SW 1271 (cell line): Measurements from ENCODE around the gene YPEL4.

Source experiments
- DNase-seq, 2 experiments: peaks; one replicate each; lab custom pipeline; 2025; lab: John Stamatoyannopoulos, UW

Gene YPEL4

DNA sequence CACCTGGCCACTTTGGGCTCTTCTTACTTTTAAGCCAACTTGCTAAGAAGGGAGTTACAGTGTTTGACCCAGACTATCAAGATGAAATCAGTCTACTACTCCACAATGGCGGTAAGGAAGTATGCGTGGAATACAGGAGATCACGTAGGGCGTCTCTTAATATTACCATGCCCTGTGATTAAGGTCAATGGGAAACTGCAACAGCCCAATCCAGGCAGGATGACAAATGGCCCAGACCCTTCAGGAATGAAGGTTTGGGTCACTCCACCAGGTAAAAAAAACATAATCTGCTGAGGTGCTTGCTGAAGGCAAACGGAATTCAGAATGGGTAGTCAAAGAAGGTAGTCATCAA is 1.0 kb upstream of the YPEL4 start:
- DNase-seq = no peak

DNA sequence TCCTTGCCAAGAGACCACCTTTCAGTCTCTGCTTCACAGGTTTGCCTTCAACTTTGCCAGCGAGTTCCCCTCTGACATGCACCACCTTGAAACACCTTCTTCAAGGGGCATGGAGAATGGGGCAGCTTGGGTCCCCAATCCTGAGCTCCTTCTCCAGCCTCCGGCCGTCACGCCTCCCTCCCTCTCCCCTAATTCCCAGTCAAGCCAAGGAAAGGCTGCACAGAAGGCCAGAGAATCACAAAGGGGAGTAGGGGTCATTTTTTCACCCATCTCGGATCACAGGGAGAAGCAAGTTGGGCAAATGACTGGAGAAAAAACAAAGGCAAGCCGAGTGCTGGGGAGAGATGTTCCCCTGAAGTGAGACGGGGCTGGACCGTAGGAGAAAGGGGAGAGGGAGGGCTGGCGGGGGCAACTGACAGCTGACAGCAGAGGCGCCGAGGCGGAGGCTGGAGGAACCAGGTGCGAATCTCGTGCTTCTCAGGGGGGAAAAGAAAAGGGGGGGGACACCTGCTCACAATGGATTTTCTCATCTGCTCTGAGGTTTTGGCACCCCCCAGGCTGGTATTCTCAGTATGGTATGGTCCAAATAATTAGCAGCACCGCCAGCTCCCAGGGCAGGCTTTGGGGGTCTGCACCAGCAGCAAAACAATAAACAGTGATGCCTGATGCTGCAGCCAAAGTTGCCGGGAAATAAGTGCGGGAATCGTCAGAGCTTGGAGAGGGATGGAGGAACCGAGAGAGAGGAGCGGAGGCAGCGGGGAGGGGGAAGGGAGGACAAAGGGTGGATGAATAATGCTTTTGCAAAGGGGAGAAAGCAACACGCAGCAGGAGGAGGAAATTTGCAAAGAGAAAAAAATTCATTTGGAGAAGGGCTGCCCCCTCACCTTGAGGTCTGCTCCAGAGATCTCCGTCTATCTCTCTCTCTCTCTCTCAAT is 644 bp downstream of the YPEL4 start:
- DNase-seq = peak in 1 of 2 experiments; percentile 42

DNA sequence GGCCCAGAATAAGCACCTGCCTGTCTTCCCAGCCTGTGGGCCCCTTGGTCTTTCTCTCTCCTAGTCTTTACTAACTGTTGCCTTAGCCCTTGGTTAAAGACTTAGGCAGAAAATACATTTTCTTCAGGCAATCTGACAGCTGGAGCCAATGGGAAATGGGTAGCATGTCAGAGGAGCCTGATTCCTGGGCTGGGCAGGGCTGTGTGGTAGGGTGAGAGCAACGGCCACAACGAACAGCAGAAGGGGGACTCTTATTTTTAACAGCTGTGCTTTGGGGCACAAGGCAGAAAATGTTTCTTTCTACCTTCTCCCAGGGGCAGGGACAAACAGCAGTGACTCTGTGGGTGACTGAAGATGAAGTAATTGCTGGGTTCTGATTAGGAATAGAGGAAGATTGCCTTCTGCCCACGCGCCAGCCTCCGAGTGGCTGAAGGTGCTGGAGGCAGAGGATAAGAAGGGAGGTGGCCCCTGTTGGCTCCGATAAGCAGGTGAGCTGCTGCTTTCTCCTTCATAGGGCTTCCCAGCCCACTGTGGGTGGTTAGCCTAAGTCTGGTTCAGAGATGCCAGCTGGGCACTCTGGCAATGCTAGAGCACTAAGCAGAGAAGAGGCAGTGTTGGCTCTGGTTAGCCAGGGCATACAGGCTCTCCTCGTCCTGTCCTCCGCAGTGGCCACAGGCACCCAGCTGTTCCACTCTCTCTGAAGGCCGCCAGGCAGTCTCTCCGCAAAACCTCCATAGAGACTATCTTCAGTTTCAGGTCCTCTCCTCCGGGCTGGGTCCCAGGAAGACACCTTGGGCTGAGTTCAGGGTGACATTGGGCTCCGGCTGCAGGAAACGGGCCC is 1.5 kb downstream of the YPEL4 start:
- DNase-seq = peak in 1 of 2 experiments; percentile 12

DNA sequence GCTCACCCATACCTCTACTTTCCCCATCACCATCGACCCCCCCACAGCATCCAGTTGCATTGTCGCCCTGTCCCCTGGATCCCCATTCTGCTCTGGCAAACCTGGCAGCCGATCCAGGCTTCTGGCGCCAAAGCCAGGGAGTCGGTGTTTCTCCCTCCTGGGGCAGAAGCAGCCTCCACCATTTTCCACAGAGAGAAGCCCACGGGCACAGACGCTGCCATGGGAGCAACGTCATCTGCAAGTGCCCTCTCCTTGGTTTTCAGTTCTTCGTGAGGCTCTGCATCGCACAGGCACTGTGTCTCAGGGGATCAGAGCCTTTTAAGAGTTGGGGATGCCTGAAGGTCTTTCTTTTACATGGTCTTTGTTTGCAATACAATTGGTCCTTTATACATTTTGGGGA is 2.3 kb downstream of the YPEL4 start:
- no peak for DNase-seq

DNA sequence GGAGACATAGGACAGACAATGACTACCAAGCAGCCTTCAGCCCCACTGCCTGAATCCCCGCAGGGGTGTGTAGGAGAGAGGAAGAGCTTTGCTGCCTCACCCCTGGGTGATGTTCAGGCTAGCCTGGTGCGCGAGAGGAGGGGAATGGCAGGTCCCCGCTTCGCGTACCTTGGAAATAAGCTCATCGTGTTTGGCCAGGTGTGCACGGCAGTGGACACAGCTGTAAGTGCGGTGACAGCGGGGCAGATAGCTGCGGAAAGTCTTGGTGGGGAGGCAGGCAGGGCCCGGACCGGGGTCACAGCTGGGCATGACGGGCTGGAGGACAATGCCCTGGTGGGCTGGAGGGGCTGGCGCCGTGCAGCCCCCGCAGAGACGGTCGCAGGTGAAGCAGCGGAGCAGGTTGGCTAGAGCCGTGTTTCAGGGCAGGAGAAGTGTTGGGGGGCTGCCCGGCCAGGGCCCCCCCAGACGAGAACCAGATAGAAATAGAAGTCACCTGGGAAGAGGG is 2.9 kb downstream of the YPEL4 start:
- DNase-seq = peak in 1 of 2 experiments; percentile 36

DNA sequence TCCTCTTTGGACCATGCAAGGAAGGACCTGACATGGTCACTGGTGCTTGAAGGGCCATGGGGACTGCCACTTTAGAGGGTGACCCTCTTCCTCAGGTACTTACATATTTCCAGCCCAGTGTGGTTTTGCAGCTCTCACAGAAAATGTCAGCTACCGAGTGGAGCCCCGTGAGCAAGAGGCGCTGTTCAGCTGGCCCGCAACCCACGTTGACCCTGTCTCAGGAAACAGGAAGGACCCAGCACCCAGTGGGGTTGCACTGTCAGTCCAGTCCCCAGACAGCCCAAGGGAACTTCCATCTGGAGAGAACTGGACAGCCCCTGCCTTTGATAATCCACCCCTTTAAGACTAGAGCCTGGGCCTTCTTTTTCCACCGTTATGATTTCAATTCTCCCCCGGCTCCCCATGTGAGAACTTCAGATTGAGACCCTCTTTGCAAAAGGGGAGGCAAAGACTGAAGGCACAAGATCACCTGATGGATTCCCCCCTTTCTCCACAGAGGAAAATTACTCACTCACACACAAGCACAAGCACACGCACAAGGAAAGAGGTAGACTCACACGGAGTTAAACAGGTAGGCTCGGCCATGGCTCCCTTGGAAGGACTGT is 3.4 kb downstream of the YPEL4 start:
- DNase-seq = no peak

- DNase-seq = no peak
Measured at GRCh38 chr11:57645689-57646085, 4.0 kb downstream of the YPEL4 start.

DNA sequence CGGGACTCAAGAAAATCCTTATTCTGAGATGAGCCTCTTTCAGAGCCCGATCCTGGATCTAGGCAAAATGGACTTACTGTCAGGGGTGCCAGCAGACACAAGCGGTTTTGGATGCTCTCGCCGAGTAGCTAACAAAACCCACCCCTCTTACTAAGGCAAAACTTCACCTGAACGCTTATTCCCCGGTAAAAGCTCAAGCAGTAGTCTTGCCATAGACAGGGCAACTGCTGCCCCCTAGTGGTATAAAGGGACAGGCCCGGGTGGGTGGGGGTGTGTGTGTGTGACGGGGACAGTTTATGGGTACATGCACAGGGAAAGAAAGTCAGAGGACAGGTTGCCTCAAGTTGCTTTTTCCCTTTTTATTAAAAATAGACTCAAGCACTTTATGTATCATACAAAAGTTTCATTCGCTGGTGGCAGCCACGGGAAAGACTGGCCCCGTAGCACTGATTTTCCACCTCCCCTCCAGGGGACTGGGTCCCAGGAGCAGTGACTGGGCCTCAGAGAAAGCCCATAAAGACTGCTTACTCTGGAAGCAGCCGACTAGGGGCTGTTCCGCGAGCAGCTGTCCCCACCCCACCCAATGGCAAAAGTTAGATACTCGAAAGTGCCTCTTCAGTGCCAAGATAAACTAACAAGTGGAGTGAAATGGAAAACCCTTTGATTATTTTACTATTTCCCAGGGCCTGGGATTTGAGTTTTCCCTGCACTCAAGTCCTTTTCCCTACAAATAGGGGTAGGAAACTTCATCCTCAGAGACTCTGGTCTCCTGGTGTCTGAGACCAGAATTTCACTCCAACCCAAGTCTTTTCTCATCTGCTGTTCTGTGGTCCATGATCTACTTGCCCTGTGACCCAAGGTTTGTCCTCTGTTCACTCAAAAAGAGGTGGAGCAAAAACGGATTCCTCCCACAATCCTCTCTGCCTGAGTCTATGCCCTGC is 4.7 kb downstream of the YPEL4 start:
- peak; percentile 56 to 65 for DNase-seq

GRCh38 chr11:57643802-57644201 is 5.9 kb downstream of the YPEL4 start:
- peak in 1 of 2 experiments; percentile 20 for DNase-seq

GRCh38 chr11:57641011-57641807 is 8.5 kb downstream of the YPEL4 start:
- DNase-seq = peak in 1 of 2 experiments; percentile 64

DNA sequence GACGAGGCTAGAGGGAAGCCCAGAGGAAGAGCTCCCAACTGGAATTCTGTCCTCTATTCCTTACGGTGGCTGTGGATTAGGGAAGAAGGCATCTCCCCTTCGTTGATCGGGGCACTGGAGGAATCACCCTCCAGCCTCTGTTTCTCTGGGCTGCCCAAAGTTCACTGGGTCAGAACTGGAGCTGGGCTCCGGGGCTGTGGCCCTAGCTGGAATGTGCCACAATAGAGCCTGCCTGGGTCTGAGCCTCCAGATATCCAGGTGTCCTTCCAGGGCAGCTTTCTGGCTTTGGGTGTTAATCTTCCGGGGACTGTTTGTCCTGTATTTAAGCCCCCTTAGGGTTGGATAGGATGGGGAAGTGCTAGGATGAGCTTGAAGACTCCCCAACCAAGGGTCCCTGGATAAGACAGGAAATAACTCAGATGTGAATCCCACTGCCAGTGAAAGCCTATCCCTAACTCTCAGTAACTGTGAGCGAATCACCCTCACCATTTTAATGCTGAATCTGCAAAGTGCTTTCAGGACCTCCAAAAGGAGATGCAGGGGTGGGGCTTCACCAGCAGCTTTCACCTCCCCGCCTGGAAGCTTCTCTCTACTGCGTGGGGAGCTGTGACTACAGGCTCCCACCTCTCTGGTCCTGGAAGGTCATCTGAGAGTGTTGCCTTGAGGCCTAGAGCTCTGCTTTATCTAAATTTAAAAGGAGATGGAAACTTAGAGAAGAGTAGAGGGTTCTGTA is 9.5 kb downstream of the YPEL4 start:
- DNase-seq = no peak

- DNase-seq = peak in 1 of 2 experiments; percentile 29
Measured at GRCh38 chr11:57639321-57640067, 10.2 kb downstream of the YPEL4 start.

- DNase-seq = no peak
Measured at GRCh38 chr11:57638811-57639320, 10.8 kb downstream of the YPEL4 start.

DNA sequence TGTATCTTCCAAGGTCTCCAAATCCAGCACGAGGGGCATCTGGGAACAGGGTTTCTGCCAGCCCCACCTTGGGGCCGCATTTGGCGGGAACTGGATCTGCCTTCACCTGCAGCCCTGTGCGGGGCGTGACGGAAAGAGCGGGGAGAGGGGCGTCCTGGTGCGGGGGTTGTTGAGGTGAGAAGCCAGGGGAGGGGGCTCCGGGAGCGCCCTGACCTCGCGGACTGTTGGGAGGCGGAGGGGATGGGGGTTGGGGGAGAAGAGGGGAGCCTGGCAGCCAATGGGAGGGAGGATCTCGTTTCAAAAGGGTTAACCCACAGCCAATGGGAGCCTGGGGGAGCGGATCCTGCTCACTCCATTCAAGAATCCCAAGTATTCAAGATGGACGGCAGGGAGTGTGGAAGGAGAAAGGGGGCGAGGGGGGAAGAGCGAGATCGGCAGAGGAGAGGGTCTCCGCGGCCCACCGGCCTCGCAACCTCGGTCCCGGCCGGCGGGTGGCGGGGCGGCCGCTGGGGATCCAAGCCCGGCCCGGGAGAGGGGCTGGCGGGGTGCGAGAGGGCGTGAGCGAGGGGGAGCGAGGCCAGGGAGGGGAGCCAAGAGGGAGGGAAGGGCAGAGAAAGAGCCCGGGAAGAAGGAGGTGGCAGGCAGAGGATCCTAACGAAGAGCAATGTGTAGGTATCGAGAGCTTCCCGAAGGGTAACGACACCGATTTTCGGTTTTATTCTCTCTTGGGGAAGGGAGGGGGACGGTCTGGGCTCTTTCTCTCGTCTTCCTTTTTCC is 11.5 kb downstream of the YPEL4 start:
- DNase-seq = peak; percentile 80 to 88

- no peak for DNase-seq
Measured at GRCh38 chr11:57637626-57638004, 12.1 kb downstream of the YPEL4 start.

- DNase-seq = no peak
Measured at GRCh38 chr11:57635246-57635645, 14.5 kb downstream of the YPEL4 start.

DNA sequence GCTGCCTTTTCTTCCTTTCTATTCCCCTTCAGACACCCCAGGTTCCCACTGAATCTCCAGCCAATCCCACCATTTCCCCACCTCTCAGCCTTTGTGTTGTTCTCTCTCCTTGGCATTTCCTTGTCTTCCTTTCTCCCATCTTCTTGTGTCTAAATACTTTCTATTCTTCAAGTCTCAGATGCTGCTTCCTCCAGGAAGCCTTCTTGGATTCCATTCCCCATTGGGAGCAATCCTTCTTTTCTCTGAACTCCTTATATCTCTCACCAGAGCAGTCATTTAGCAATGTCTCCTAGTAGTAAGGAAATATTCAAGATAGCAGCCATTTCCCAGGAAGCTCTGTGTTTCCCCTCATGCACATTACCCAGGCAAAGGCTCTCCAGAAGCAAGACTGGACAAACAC is 15.4 kb downstream of the YPEL4 start:
- no peak for DNase-seq
